H1 (cell line): ENCODE measurements around the gene TSPEAR.

Experiments
- CTCF ChIP-seq, 3 experiments: IDR thresholded peaks; 1 replicate in 2 of 3; 2 replicates in 1 of 3; pipeline versions ENCODE4 v1.5.1 to v1.6.1; 2011; ENCODE audit warnings: low read length in 3 of 3, mild to moderate bottlenecking in 3 of 3, inconsistent platforms in 2 of 3, low read depth in 1 of 3, moderate library complexity in 1 of 3; ENCODE audit not compliant: insufficient read depth in 1 of 3; ENCODE audit errors: control extremely low read depth in 1 of 3
- RBBP5 ChIP-seq: IDR thresholded peaks from 2 replicates; pipeline ENCODE4 v1.7.1; 2012; ENCODE audit warnings: low read depth, mild to moderate bottlenecking, inconsistent platforms, low read length, moderate library complexity, borderline replicate concordance
- TAF1 ChIP-seq: IDR thresholded peaks from 2 replicates; pipeline ENCODE4 v1.6.1; 2011; ENCODE audit warnings: mild to moderate bottlenecking, low read depth, low read length
- TF ChIP-seq, protein P1 (sequence below): IDR thresholded peaks from 2 replicates; pipeline ENCODE4 v1.6.1; 2011; ENCODE audit warnings: low read length, improper control_type of control experiment

- no peak for TF ChIP-seq CTCF (IDR thresholded peaks at IDR 0.05; ENCODE audit: control extremely low read depth in 1 of 3, insufficient read depth in 1 of 3, low read depth in 1 of 3, low read length in 3 of 3)
- no peak for TF ChIP-seq TAF1
- no peak for TF ChIP-seq RBBP5
- TF ChIP-seq, protein P1, sequence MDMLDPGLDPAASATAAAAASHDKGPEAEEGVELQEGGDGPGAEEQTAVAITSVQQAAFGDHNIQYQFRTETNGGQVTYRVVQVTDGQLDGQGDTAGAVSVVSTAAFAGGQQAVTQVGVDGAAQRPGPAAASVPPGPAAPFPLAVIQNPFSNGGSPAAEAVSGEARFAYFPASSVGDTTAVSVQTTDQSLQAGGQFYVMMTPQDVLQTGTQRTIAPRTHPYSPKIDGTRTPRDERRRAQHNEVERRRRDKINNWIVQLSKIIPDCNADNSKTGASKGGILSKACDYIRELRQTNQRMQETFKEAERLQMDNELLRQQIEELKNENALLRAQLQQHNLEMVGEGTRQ: no peak
Measured at GRCh38 chr21:44552136-44552535, 159.2 kb downstream of the TSPEAR start.
